Right lobe of liver (tissue), 6 donors: Measurements from ENCODE around the gene CAMKV. TPM values are rescaled to one million over a fixed set of nuclear protein-coding genes. Genes with fewer than 3 reads are reported as not detected.

Experiments
- ATAC-seq, 4 donors: fragments of 200-7000 bp; cut with Tn5 transposase; one replicate each; pipeline ENCODE4 v1.9.1; 2020; ENCODE audit warnings: mild to moderate bottlenecking in 4 of 4, moderate library complexity in 4 of 4
- DNase-seq, 3 donors: peaks; one replicate each; pipeline ENCODE4 v3.0.0-alpha.2; 2020
- H3K27ac ChIP-seq, 3 donors: fragments of 200-600 bp; one replicate each; pipeline ENCODE4 v1.8.0; 2022
- H3K27me3 ChIP-seq, 2 donors: fragments of 200-600 bp; one replicate each; pipeline ENCODE4 v1.8.0; 2022
- H3K36me3 ChIP-seq, 4 donors: fragments of 200-600 bp; sonication (generic) in 1 of 4; one replicate each; pipeline versions ENCODE4 v1.5.1 to v1.8.0; 2017 to 2022; ENCODE audit warnings: control low read depth in 1 of 4
- H3K4me1 ChIP-seq, 4 donors: fragments of 200-600 bp; sonication (generic) in 1 of 4; one replicate each; pipeline versions ENCODE4 v1.5.1 to v1.8.0; 2017 to 2022; ENCODE audit warnings: control low read depth in 1 of 4
- H3K4me3 ChIP-seq, 3 donors: fragments of 200-600 bp; one replicate each; pipeline ENCODE4 v1.8.0; 2022
- H3K9me3 ChIP-seq, 4 donors: fragments of 200-600 bp; sonication (generic) in 1 of 4; one replicate each; pipeline versions ENCODE4 v1.5.1 to v1.8.0; 2017 to 2022; ENCODE audit warnings: control low read depth in 1 of 4
- CTCF ChIP-seq, 4 donors: fragments of 200-600 bp in 3 of 4; fragments of 450-650 bp in 1 of 4; IDR thresholded peaks; one replicate each; pipeline versions ENCODE4 v1.5.1 to v1.8.0; 2016 to 2022; ENCODE audit warnings: antibody characterized with exemption in 4 of 4, mild to moderate bottlenecking in 2 of 4
- POLR2A ChIP-seq: fragments of 450-650 bp; IDR thresholded peaks from one replicate; pipeline ENCODE4 v1.6.1; 2017; ENCODE audit warnings: antibody characterized with exemption, mild to moderate bottlenecking
- WGBS: methylation state at CpG from one replicate; pipeline ENCODE4 v1.1.6; 2018; ENCODE audit warnings: low coverage, low lambda C conversion rate; ENCODE audit not compliant: insufficient coverage; ENCODE audit errors: missing lambda C conversion rate; 5-methylcytosine and 5-hydroxymethylcytosine counted together
- intact Hi-C, 2 donors: fragments of 100-400 bp; cut with DNase I; formaldehyde crosslinking; loops; one replicate each; pipeline versions ENCODE4 v1.11.2 to v1.14.1; 2022
- total RNA-seq, 6 experiments: library from RNA; depleted of rRNA in 2 of 6; stranded (reverse); fragments of >200 nt in 2 of 6; fragmentation: NEBNext Ultra II Directional in 3 of 6; extraction: Animal tissue kit (Norgen Biotek cat#: 25700) in 3 of 6; gene quantifications; one replicate each; pipeline versions ENCODE4 v1.1.0 to v1.2.4, GENCODE V29; 2016 to 2023
- donor health status: DM: no; HTN: yes; CAD: no.
- donor health status: DM: no; HTN: no; CAD: no.
- donor health status: DM: no; HTN: no; CAD: no.
- donor health status: DM: no; HTN: yes; CAD: no.
- donor health status: DM: no; HTN: yes; CAD: no.

CAMKV gene
- total RNA-seq, 6 experiments from 2014 or later: not detected

GRCh38 chr3:49876567-49876966 lies 6.9 kb upstream of the CAMKV start:
- Histone ChIP-seq H3K27me3 (no peaks in the 10 kb centered on the region), H3K27ac (no peak overlapping the region), H3K4me3 (no peak overlapping the region), H3K4me1 (no peaks in the 10 kb centered on the region), H3K36me3 (no peaks in the 10 kb centered on the region), H3K9me3 (no peaks in the 10 kb centered on the region)
- no CpG with 5 or more reads among the region's 5 CpGs for whole genome bisulfite sequencing
- intact Hi-C loops: no loop called here
- TF ChIP-seq CTCF (IDR thresholded peaks at IDR 0.05) (no peak), POLR2A (no peak)
- no peak for ATAC-seq
- no peak for DNase-seq

GRCh38 chr3:49873623-49874022 lies 3.9 kb upstream of the CAMKV start:
- 20% methylated on average over 1 of the region's 8 CpGs for WGBS
- intact Hi-C loops: no loop called here
- Histone ChIP-seq H3K4me3 (no peak overlapping the region), H3K4me1 (peaks cover 0 to 8% (median 0%) of the 10 kb centered on the region in 4 donors), H3K27me3 (peaks cover 0 to 5% of the 10 kb centered on the region in 2 donors), H3K36me3 (no peaks in the 10 kb centered on the region), H3K27ac (no peak overlapping the region), H3K9me3 (no peaks in the 10 kb centered on the region)
- TF ChIP-seq CTCF (IDR thresholded peaks at IDR 0.05): no peak
- TF ChIP-seq POLR2A: no peak
- DNase-seq: peak in 1 of 3 donors; percentile 56
- ATAC-seq: peak; percentile 34 to 88 (median 50)

- intact Hi-C loops: no loop called here
- no peak for DNase-seq
- no peak for ATAC-seq
- WGBS: no CpG with 5 or more reads among the region's 4 CpGs
- peaks cover 0 to 8% (median 0%) of the 10 kb centered on the region in 4 donors for H3K4me1 ChIP-seq
- no peaks in the 10 kb centered on the region for H3K36me3 ChIP-seq
- peaks cover 0 to 5% of the 10 kb centered on the region in 2 donors for H3K27me3 ChIP-seq
- no peak overlapping the region for H3K27ac ChIP-seq
- no peak for TF ChIP-seq CTCF (IDR thresholded peaks at IDR 0.05)
- TF ChIP-seq POLR2A: no peak
- H3K9me3 ChIP-seq: no peaks in the 10 kb centered on the region
- no peak overlapping the region for H3K4me3 ChIP-seq
These were observed 3.1 kb upstream of the CAMKV start for GRCh38 chr3:49872801-49873281.

- peaks cover 0 to 5% of the 10 kb centered on the region in 2 donors for H3K27me3 ChIP-seq
- TF ChIP-seq CTCF (IDR thresholded peaks at IDR 0.05): no peak
- no peak for TF ChIP-seq POLR2A
- intact Hi-C loops: no loop called here
- H3K9me3 ChIP-seq: no peaks in the 10 kb centered on the region
- 50% methylated on average over 4 of the region's 10 CpGs for WGBS
- H3K4me1 ChIP-seq: peaks cover 0 to 8% (median 0%) of the 10 kb centered on the region in 4 donors
- no peaks in the 10 kb centered on the region for H3K36me3 ChIP-seq
- ATAC-seq: no peak
- no peak overlapping the region for H3K4me3 ChIP-seq
- no peak overlapping the region for H3K27ac ChIP-seq
- DNase-seq: no peak
These were observed 1.9 kb upstream of the CAMKV start for GRCh38 chr3:49871531-49872153.
